MM.1S (cell line): ENCODE data around the gene ERCC2.

ENCODE experiments used
- EZH2 ChIP-seq: fragments of 300-600 bp; sonication (generic); optimal IDR thresholded peaks from 2 replicates; pipeline ENCODE3; 2017; ENCODE audit warnings: low read depth, mild to moderate bottlenecking, antibody characterized with exemption, low read length, mixed read lengths
- EZH2phosphoT487 ChIP-seq: fragments of 300-600 bp; sonication (generic); IDR thresholded peaks from 2 replicates; pipeline ENCODE4 v1.6.1; 2018; ENCODE audit warnings: antibody characterized with exemption, low read length
- TF ChIP-seq, protein P1 (sequence below): fragments of 300-600 bp; sonication (generic); IDR thresholded peaks from 2 replicates; pipeline ENCODE4 v1.5.1; 2016; ENCODE audit warnings: antibody characterized with exemption, low read length, mixed read lengths

DNA sequence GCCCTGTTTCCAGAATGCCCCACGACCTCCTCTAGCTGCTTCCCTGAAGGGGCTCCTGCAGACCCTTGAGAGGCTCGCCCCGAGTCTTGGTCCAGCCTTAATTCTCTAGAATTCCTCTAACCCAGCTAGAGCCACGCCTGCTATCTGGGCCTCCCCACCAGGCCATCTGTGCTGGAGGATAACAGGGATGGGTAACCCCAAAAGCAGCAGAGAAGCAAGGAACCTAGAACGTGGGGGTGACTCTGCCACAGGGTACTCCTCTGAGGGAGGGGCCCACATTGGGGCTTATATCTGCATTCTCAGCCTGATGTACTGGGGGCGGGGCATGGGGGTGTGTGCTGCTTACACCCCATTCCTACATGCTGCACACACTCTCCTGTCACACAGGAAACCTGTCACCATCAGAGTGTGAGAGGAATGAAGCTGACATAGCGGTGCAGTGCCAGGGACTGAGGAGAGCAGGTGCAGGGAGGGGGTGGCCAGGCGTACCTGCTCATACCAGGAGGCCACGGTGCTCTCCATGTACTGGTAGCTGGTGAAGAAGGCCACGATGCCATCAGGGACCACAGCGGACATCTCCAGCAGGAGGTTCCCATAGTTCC lies 16.0 kb downstream of the ERCC2 start:
- TF ChIP-seq, protein P1, sequence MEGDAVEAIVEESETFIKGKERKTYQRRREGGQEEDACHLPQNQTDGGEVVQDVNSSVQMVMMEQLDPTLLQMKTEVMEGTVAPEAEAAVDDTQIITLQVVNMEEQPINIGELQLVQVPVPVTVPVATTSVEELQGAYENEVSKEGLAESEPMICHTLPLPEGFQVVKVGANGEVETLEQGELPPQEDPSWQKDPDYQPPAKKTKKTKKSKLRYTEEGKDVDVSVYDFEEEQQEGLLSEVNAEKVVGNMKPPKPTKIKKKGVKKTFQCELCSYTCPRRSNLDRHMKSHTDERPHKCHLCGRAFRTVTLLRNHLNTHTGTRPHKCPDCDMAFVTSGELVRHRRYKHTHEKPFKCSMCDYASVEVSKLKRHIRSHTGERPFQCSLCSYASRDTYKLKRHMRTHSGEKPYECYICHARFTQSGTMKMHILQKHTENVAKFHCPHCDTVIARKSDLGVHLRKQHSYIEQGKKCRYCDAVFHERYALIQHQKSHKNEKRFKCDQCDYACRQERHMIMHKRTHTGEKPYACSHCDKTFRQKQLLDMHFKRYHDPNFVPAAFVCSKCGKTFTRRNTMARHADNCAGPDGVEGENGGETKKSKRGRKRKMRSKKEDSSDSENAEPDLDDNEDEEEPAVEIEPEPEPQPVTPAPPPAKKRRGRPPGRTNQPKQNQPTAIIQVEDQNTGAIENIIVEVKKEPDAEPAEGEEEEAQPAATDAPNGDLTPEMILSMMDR: no peak
- TF ChIP-seq EZH2phosphoT487 (no peak), EZH2 (no peak)
